ENCODE results near the gene NUP210. TPM values are rescaled to one million over a fixed set of nuclear protein-coding genes. Genes with fewer than 3 reads are reported as not detected.
A peak's percentile ranks its signal among the peaks of the same experiment; 100 is the strongest.

Gene NUP210
- total and polyA plus RNA-seq, 2 donors (not counting 3 experiments of a cell fraction or from before 2014, with no cell fraction given): 0.14 to 0.84 TPM

- H2AFZ ChIP-seq (ENCODE audit: low read depth, low read length): peak overlapping the region; percentile 57
These were observed 32.6 kb upstream of the NUP210 start for GRCh38 chr3:13452490-13453335.

More at GRCh38 chr3:13452490-13453335, 32.6 kb upstream of the NUP210 start:
- peak; percentile 83 for FAIRE-seq
- intact Hi-C loops (cut with micrococcal nuclease) (loop anchor here (1.0 to 10.0 kb wide), 5 partner anchors 150 to 458 kb away; no protein-coding TSS in a partner anchor), dilution Hi-C loops (cut with MboI; ENCODE audit: extremely low pct_ligation_motif_present, low sequenced_read_pairs) (loop anchor here (25.0 kb wide), 1 partner anchor 365 kb away; no protein-coding TSS in a partner anchor)
- H3K27ac ChIP-seq (ENCODE audit: insufficient read depth, low read depth, low read length): no peak overlapping the region
- no peak overlapping the region for H3K4me3 ChIP-seq (replicated peaks in 1 of 3; ENCODE audit: insufficient read depth in 1 of 3, low read depth in 1 of 3, low read length in 3 of 3)
- TF ChIP-seq GATA2 (IDR thresholded peaks at IDR 0.05; ENCODE audit: insufficient read depth, insufficient read length, low read depth, low read length) (no peak), FOS (IDR thresholded peaks at IDR 0.05; ENCODE audit: borderline replicate concordance, insufficient read depth, low read length) (no peak), EZH2 (IDR thresholded peaks at IDR 0.05; ENCODE audit: borderline replicate concordance, low read depth, low read length, severe bottlenecking) (no peak), POLR2AphosphoS5 (IDR thresholded peaks at IDR 0.05; ENCODE audit: insufficient read depth, low read depth, low read length) (no peak), JUN (IDR thresholded peaks at IDR 0.05; ENCODE audit: borderline replicate concordance, insufficient read depth, insufficient read length, low read depth) (no peak), MAX (IDR thresholded peaks at IDR 0.05; ENCODE audit: insufficient read depth, insufficient read length) (no peak), MYC (IDR thresholded peaks at IDR 0.05; ENCODE audit: low read depth, low read length) (no peak), CTCF (IDR thresholded peaks at IDR 0.05; ENCODE audit: extremely low read depth in 1 of 2, insufficient read depth in 1 of 2, low read depth in 1 of 2, low read length in 2 of 2) (peak; percentile 31 to 32)
- DNase-seq (ENCODE audit: low read depth, low spot score): peak; percentile 61
- H3K4me1 ChIP-seq (ENCODE audit: control insufficient read depth, extremely low read depth, insufficient read depth, low read length): no peaks in the 10 kb centered on the region
- no peaks in the 10 kb centered on the region for H3K36me3 ChIP-seq (ENCODE audit: control insufficient read depth in 2 of 2, extremely low read depth in 1 of 2, insufficient read depth in 2 of 2, low read length in 2 of 2)
- no peaks in the 10 kb centered on the region for H3K79me2 ChIP-seq (ENCODE audit: control insufficient read depth, insufficient read depth, low read length)
- H4K20me1 ChIP-seq (replicated peaks; ENCODE audit: control insufficient read depth, extremely low read depth, insufficient read depth, low read length): no peaks in the 10 kb centered on the region
- H3K27me3 ChIP-seq (ENCODE audit: control insufficient read depth in 2 of 2, insufficient read depth in 2 of 2, low read length in 2 of 2): no peaks in the 10 kb centered on the region
- H3K9me3 ChIP-seq (replicated peaks; ENCODE audit: control insufficient read depth, insufficient read depth, low read length): no peaks in the 10 kb centered on the region
- POLR2A ChIA-PET: no interaction called here
- H3K9ac ChIP-seq (replicated peaks; ENCODE audit: extremely low read depth, insufficient read depth, low read length): no peak overlapping the region
- no TSS peak for BruUV-seq (replicated peaks)
- CTCF ChIA-PET: interaction anchor here (0.6 to 7.9 kb wide), 24 partner anchors 8 to 468 kb away, joined by 3 to 214 read pairs (median 6); partner anchors contain the start of gene HDAC11
- no peaks in the 10 kb centered on the region for H3K9me1 ChIP-seq (replicated peaks; ENCODE audit: control insufficient read depth, extremely low read depth, insufficient read depth, low read length)
- H3K4me2 ChIP-seq (ENCODE audit: insufficient read depth, low read length): peak overlapping the region; percentile 28

Measured in endothelial cell of umbilical vein (primary cell).